ENCODE measurements around the gene ACTL6B. TPM values are rescaled to one million over a fixed set of nuclear protein-coding genes. Genes with fewer than 3 reads are reported as not detected.
A peak's percentile ranks its signal among the peaks of the same experiment; 100 is the strongest.

Gene ACTL6B
- total and polyA plus RNA-seq, 4 donors, result not detected

DNA sequence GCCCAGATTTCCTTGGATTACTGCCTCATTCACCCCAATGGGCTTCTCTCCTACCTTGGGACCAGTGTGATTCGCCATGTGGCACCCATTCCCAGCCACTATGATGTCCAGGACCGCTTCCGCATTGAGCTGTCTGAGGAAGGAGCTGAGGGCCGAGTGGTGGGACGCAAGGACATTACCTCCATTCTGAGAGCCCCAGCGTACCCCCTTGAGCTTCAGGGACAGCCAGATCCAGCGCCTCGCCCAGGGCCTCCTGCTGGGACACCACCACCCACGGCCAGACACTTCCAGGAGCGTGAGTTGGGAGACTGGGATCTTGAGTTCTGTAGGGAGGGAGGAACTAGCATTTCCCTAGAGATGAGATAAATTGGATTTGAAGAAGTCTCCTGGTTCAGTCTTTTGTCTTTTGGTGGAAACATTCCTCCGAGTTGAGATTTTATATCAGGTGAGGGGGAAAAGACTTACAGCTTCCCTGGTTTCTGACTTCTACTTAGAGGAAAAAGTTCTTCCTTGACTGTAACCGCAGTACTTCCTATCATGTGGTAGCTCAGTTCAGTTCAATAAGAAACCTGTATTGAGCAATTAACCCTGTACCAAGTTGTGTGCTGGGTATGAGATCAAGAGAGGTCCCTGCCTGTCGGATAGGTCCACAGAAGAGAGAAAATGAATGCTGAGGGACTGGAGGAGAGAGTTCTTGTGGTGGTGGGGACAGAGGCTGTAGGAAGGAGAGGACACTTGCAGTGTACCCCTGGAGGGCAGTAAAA lies 42.7 kb downstream of the ACTL6B start:
- H3K27ac ChIP-seq (ENCODE audit: low read depth in 1 of 2, low read length in 2 of 2), result no peak overlapping the region
- H3K9ac ChIP-seq (ENCODE audit: low read depth in 1 of 2, low read length in 2 of 2), result no peak overlapping the region
- DNase-seq (ENCODE audit: low spot score), result no peak
- no peak overlapping the region for H3K4me3 ChIP-seq (ENCODE audit: low read depth in 1 of 3, low read length in 3 of 3)
- no peaks in the 10 kb centered on the region for H3K9me3 ChIP-seq (ENCODE audit: control insufficient read depth in 4 of 4, low read length in 3 of 4)
- peaks cover 3 to 19% (median 14%) of the 10 kb centered on the region in 4 donors for H3K4me1 ChIP-seq (ENCODE audit: control insufficient read depth in 4 of 4, insufficient read depth in 4 of 4, low read length in 3 of 4)
- no peak for TF ChIP-seq ATF3 (IDR thresholded peaks at IDR 0.05)
- no peaks in the 10 kb centered on the region for H3K27me3 ChIP-seq (ENCODE audit: control insufficient read depth in 4 of 4, insufficient read depth in 4 of 4, low read length in 3 of 4)
- WGBS, result 91% methylated on average over 13 of the region's 13 CpGs
- H3K36me3 ChIP-seq (ENCODE audit: control insufficient read depth in 4 of 4, insufficient read depth in 3 of 4, low read depth in 1 of 4, low read length in 3 of 4), result no peaks in the 10 kb centered on the region

DNA sequence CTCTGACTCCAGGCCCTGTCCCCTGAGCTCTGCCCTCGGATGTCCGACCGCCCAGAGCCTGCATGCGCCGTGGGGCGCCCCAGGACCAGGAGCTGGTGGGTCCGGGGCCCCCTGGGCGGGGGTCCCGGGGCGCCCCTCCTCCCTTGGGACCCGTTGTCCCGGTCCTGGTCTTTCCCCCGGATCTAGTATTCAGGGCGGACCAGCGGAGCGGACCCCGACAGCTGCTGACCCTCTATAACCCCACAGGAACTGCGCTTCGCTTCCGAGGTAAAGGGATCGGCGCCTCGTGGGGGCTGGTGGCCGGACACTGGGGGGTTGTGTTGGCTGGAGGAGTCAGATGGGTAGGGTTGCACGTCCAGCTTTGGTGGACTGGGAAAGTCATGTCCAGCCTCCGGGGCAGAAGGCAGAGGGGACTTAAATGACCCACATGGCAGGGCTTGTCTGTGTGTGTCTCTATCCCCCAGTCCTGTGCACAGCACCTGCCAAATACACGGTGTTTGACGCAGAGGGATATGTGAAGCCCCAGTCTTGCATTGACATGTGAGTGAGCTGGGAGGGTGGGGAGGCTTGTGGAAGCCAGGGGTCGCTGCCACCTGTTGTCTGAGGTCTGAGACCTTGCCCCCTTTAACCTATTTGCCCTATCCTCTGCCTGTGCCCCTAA lies 43.4 kb downstream of the ACTL6B start:
- H3K4me3 ChIP-seq (ENCODE audit: low read depth in 1 of 3, low read length in 3 of 3), result peak overlapping the region; percentile 29 to 68 (median 67)
- H3K27ac ChIP-seq (ENCODE audit: low read depth in 1 of 2, low read length in 2 of 2), result peak overlapping the region in 1 of 2 donors; percentile 97
- peaks cover 3 to 19% (median 14%) of the 10 kb centered on the region in 4 donors for H3K4me1 ChIP-seq (ENCODE audit: control insufficient read depth in 4 of 4, insufficient read depth in 4 of 4, low read length in 3 of 4)
- no peaks in the 10 kb centered on the region for H3K9me3 ChIP-seq (ENCODE audit: control insufficient read depth in 4 of 4, low read length in 3 of 4)
- H3K27me3 ChIP-seq (ENCODE audit: control insufficient read depth in 4 of 4, insufficient read depth in 4 of 4, low read length in 3 of 4), result no peaks in the 10 kb centered on the region
- H3K9ac ChIP-seq (ENCODE audit: low read depth in 1 of 2, low read length in 2 of 2), result peak overlapping the region; percentile 24 to 67
- TF ChIP-seq NR2F2 (IDR thresholded peaks at IDR 0.05) (no peak), GABPA (IDR thresholded peaks at IDR 0.05 in 1 of 2, conservative IDR thresholded peaks at IDR 0.05 in 1 of 2) (no peak), HNF4G (IDR thresholded peaks at IDR 0.05) (no peak), FOXA2 (IDR thresholded peaks at IDR 0.05) (no peak), FOXA1 (IDR thresholded peaks at IDR 0.05) (no peak), EGR1 (IDR thresholded peaks at IDR 0.05; ENCODE audit: low read depth in 2 of 2) (no peak), YY1 (IDR thresholded peaks at IDR 0.05) (no peak), REST (IDR thresholded peaks at IDR 0.05) (no peak), TAF1 (conservative IDR thresholded peaks at IDR 0.05) (no peak), SP1 (IDR thresholded peaks at IDR 0.05) (no peak), HNF4A (conservative IDR thresholded peaks at IDR 0.05) (no peak), JUND (IDR thresholded peaks at IDR 0.05) (no peak)
- TF ChIP-seq, protein P1, sequence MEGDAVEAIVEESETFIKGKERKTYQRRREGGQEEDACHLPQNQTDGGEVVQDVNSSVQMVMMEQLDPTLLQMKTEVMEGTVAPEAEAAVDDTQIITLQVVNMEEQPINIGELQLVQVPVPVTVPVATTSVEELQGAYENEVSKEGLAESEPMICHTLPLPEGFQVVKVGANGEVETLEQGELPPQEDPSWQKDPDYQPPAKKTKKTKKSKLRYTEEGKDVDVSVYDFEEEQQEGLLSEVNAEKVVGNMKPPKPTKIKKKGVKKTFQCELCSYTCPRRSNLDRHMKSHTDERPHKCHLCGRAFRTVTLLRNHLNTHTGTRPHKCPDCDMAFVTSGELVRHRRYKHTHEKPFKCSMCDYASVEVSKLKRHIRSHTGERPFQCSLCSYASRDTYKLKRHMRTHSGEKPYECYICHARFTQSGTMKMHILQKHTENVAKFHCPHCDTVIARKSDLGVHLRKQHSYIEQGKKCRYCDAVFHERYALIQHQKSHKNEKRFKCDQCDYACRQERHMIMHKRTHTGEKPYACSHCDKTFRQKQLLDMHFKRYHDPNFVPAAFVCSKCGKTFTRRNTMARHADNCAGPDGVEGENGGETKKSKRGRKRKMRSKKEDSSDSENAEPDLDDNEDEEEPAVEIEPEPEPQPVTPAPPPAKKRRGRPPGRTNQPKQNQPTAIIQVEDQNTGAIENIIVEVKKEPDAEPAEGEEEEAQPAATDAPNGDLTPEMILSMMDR (IDR thresholded peaks at IDR 0.05; ENCODE audit: low read depth, low read length, missing input control), result no peak
- TF ChIP-seq, protein P2, sequence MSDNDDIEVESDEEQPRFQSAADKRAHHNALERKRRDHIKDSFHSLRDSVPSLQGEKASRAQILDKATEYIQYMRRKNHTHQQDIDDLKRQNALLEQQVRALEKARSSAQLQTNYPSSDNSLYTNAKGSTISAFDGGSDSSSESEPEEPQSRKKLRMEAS (IDR thresholded peaks at IDR 0.05), result no peak
- DNase-seq (ENCODE audit: low spot score), result no peak
- no peaks in the 10 kb centered on the region for H3K36me3 ChIP-seq (ENCODE audit: control insufficient read depth in 4 of 4, insufficient read depth in 3 of 4, low read depth in 1 of 4, low read length in 3 of 4)
- WGBS, result 8% methylated on average over 29 of the region's 29 CpGs

All from liver (tissue), 9 donors.